GM19324 (cell line): Measurements from ENCODE around the gene CBX4.

ENCODE experiments used
- ATAC-seq: cut with Tn5 transposase; IDR thresholded peaks from one replicate; pipeline ENCODE4 v1.9.1; 2021; ENCODE audit warnings: mild to moderate bottlenecking, moderate library complexity; ENCODE audit not compliant: unreplicated experiment, low FRiP score

CBX4 gene

DNA sequence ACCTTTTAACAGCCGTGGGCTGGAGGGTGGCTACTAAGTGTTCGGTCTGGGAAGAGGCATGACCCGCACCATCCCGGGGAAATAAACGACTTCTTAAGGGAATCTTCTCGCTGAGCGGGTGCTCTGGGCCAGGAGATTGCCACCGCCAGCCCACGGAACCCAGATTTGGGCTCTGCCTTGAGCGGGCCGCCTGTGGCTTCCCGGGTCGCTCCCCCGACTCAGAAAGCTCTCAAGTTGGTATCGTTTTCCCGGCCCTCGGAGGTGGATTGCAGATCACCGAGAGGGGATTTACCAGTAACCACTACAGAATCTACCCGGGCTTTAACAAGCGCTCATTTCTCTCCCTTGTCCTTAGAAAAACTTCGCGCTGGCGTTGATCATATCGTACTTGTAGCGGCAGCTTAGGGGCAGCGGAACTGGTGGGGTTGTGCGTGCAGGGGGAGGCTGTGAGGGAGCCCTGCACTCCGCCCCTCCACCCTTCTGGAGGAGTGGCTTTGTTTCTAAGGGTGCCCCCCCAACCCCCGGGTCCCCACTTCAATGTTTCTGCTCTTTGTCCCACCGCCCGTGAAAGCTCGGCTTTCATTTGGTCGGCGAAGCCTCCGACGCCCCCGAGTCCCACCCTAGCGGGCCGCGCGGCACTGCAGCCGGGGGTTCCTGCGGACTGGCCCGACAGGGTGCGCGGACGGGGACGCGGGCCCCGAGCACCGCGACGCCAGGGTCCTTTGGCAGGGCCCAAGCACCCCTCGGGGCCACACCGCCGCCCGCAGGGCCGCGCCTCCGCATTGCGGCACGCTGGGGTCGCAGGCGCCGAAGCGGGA lies 3.6 kb upstream of the CBX4 start:
- ATAC-seq: no peak

DNA sequence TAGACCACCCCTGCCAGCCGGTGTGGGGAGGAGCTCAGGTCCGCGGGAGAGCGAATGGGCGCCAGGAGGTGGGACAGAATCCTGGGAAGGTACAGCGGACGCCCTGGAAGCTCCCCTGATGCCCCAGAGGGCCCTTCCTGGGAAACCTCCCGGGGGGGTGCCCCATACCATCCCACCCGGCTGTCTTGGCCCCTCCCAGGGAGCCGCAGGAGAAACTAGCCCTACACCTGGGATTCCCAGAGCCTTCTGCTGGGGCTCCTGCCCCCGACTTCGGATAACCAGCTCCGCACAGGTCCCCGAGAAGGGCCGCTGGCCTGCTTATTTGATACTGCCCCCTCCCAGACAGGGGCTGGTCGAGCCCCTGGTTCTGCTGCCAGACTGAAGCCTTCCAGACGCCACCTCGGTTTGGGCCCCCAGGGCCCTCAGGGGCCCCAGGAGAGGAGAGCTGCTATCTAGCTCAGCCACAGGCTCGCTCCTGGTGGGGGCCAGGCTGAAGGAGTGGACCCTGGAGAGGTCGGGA lies 3.0 kb upstream of the CBX4 start:
- no peak for ATAC-seq

DNA sequence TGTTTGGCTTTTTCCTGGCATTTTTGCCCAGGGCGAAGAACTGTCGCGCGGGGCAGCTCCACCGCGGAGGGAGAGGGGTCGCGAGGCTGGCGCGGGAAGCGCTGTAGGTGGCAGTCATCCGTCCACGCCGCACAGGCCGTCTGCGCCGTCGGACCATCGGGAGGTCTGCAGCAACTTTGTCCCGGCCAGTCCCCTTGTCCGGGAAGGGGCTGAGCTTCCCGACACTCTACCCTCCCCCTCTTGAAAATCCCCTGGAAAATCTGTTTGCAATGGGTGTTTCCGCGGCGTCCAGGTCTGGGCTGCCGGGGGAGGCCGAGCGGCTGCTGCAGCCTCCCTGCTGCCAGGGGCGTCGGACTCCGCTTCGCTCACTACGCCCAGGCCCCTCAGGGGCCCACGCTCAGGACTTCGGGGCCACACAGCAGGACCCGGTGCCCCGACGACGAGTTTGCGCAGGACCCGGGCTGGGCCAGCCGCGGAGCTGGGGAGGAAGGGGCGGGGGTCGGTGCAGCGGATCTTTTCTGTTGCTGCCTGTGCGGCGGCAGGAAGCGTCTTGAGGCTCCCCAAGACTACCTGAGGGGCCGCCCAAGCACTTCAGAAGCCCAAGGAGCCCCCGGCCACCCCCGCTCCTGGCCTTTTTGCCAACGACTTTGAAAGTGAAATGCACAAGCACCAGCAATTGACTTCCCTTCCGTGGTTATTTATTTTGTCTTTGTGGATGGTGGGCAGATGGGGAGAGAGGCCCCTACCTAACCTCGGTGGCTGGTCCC lies 2.3 kb upstream of the CBX4 start:
- ATAC-seq: no peak

DNA sequence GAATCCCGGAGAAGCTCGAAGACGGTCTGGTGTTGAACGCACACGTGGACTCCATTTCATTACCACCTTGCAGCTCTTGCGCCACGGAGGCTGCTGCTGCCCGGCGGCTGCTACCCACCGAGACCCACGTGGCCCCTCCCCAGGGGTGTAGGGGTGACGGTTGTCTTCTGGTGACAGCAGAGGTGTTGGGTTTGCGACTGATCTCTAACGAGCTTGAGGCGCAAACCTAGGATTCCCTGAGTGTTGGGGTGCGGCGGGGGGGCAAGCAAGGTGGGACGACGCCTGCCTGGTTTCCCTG lies 1.7 kb upstream of the CBX4 start:
- ATAC-seq: no peak

DNA sequence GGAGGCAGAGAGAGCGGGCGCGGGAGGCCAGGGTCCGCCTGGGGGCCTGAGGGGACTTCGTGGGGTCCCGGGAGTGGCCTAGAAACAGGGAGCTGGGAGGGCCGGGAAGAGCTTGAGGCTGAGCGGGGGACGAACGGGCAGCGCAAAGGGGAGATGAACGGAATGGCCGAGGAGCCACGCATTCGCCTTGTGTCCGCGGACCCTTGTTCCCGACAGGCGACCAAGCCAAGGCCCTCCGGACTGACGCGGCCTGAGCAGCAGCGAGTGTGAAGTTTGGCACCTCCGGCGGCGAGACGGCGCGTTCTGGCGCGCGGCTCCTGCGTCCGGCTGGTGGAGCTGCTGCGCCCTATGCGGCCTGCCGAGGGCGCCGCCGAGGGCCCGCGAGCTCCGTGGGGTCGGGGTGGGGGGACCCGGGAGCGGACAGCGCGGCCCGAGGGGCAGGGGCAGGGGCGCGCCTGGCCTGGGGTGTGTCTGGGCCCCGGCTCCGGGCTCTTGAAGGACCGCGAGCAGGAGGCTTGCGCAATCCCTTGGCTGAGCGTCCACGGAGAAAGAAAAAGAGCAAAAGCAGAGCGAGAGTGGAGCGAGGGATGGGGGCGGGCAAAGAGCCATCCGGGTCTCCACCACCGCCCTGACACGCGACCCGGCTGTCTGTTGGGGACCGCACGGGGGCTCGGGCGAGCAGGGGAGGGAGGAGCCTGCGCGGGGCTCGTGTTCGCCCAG lies 1.2 kb upstream of the CBX4 start:
- ATAC-seq: no peak

DNA sequence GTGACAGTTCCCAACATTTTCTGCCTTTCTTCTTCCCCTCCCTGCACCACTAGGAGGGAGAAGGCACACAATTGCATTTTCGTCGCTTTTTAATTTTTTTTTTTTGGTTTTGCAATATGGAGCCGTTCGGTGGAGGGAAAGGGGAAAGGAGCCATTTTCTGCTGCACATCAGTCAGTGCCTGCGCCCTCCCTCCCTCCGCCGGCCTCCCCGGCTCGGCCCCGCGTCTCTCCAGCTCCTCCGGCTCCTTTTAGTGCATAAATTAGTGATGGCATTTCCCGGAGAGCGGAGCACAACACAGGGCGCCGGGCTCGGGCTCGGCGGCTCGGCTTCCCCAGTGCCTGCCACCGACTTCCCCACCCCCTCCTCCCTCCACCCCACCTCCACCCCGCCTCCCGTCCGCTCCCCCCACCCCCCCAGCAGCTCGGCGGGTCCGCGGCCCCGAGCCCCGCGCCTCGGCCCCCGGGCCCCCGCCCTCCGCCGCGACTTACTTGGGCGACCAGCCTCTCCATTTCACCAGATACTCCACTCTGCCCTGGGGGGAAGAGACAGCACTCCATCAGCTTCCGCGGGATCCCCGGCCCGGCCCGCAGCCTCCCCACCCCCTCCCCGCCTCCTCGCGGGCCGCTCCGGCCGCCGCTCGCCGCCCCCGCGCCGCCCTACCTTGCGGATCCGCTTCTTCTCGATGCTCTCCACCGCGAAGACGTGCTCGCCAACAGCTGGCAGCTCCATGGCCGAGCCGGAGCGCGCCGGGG lies 542 bp downstream of the CBX4 start:
- peak; percentile 25 for ATAC-seq

DNA sequence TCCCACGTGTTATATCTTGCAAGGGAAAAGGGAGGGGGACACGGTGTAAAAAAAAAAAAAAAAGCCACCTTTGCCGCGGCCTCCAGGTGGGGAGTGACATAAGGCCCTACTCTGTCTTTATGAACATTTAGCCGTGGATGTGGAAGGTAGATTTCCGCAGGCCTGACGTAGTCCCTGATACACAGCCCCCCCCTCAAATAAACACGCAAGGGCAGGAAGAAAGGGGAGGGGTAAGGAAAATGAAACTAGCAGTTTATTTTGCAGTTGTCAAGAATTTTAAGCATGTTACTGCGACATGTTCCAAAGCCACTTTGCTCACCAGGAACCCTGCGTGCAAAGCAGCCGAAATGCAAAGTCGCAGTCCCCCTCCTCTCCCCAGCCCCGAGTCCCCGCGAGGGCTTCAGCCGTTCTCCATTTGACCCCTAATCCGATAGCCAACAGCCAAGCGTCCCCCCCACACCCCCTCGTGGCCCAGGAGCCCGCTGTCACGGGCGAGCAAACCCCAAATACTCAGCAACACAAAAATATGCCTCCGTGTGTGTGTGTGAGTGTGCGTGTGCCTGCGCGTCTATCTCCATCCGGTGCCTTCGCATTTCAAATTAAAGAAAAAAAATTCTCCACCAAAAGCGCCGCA lies 1.2 kb downstream of the CBX4 start:
- ATAC-seq: no peak

DNA sequence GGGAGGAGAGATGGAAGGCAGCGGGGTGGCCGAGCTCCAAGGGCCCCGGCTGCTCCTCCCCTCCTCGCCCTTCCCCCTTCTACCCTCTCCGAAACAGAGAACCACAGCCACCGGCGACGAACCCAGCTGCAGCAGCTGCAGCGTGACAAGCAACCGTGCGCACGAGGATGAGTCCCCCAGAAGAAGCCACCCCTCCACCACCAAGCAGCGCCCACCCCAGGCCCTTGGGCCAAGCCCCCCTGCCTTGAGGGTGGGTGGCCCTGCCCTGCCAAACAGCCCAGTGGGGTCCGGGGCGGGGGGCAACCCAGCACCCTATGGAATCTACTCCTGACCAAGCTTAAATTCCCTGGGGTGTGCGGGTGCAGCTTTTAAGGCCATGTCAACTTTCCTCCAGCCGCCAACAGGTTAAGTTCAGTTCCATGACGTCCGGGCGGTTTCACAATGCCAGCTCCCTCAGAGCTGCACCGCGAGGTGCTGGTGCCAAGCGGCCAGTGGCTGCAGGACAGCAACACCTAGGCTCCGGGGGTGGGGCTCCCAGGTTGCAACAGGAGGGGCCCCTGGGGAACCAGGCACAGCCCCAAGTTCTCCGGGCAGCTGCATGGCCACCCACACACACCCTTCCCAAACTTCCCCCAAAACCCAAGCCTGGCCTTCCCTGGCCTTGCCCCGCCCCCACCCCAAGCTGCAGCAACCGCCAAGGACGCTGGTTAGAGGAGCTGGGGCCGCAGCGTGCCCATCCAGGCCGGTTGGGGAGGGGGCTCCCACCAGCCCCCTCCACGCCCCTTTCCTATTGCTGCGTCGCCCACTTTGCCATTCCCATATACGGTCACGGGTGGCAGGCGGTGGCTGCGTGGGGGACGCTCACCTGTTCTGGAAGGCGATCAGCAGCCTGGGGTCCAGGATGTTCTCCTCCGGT lies 2.0 kb downstream of the CBX4 start:
- ATAC-seq: no peak

DNA sequence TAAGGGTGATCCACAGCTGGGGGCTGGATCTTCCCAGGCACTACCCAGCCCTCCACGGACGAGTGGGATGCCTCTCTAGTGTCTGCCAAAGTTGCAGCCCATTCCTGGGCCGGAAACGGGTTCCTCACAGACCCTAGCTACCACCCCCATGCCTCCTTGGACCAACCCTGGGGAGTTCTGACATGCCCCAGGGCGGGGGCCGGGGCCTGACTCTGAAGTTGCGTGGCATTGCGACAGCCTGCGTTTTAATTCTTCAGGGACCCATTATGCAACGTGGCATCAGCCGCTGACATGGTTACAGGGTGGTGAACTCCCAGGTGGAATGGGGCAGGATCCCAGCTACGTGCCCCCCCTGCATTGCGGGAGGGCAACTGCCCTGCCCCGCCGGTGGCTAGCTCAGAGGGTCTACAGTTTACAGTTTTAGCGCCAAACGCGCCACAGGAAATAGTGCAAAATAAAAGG lies 2.7 kb downstream of the CBX4 start:
- ATAC-seq: no peak

DNA sequence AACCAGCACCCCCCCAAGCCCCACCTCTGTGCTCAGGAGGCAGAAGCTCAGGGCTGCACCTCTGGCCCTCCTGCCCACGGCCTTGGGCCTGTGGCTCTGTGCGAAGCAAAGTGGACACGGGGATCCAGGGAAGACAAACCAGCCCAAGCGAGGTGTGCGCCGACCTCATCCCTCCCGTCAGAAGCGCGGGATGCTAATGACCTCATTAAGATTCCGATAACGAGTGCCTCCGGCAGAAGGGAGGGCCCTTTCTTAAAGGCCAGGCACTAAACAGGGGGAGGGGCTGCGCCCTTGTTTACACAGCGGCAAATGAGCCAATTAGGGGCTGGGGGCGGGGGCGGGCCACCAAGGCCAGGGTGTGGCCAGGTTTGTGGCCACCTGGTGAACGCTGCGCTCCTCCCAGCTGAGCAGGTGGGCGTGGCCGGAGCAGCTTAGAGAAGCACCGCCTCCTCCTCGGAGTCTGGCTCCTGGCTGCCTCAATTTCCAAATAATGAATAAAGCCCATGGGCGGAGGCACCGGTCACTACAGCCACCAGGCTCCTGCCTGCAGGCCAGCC lies 3.2 kb downstream of the CBX4 start:
- ATAC-seq: no peak

DNA sequence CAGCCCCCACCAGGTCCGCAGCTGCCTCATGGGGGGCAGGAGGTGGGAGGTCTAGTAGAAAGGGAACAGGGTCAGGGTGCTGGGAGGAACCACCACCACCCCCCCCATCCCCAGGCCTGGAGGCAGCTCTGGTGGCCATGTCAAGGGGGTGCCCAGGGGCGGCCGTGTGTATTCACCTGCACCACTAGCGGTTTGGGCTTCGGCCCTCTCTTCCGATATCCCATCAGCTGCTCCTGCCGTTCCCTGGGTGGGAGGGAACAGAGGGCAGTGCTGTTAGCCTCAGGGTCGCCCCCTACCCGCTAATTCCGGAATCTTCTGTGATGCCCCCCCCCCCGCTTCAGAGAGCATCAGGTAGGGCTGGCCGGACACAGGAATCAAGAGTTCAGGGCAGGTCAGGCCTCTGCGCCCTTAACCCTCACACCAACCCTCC lies 3.8 kb downstream of the CBX4 start:
- no peak for ATAC-seq

DNA sequence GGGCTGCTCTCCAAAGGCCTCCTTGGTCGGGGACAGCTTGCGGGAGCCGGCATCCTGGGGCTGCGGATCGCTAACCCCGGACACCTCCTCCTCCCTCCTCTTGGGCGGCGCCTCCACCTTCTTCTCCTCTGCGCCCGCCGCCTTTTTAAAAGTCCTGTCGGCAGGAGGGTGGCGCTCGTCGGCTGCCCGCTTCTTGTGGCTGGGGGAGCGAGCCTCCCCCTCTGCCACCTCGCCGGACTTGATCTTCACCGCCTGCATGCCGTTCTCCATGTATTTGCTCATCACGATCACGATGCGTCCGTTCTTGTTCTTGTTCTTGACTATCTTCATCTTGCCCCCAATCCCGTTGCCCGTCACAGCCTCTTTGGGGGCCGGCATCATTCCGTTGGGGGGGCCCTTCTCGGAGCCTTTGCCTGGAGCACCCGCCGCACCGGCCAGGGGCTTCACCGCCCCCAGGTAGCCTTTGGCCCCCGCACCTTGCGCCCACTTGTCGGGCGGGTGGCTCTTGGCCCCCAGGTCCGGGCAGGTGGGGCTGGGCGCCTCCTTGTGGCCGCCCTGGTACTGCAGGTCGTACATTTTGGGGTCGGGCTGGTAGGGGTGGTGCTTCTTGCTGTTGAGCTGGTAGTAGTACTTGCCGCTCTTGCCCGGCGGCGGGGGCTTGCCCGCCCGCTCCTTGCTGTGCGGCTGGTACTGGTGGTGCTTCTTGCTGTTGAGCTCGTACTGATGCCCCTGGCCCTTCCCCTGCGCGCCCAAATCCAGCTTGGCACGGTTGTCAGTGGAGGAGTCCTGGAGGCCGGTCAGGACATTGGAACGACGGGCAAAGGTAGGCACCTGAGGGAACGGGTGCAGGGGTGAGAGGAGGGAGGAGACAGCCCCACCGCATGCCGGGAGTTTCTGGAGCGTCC lies 4.4 kb downstream of the CBX4 start:
- no peak for ATAC-seq

DNA sequence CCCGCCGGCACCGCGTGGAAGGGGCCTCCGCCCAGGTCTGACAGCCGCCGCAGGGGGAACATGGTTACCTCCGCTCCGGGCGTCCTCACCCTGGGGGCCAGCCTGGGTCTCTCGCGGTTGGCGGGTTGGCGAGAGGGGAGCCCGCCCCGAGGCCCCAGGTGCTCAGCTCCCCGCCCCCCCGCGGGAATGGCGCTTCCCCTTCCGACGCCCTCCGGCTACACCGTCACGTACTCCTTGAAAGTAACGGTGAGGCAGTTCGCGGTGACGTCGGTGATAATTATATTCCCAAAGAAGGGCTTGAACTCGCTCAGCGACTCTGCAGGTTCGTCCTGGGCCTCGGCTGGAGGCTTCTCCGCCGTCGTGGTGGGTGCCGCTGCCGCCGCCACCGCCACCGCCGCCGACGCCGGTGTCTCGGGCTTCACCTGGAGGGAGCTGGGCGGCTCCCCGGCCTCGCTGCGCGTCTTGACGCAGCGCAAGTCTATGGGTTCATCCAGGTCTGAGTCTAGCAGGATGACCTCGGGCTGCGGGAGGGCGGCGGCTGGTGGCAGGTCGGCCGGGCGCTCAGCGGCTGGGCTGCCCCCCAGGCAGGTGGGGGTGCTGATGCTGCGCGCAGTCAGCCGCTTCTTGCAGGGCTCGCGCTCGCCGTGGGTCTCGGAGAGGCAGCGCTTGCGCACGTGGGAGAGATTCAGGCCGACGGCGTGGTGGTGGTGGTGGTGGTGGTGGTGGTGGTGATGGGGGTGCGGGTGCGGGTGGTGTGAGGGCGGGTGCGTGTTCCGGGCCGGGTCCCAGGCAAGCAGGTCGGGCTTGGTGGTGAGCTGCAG lies 5.3 kb downstream of the CBX4 start:
- no peak for ATAC-seq

DNA sequence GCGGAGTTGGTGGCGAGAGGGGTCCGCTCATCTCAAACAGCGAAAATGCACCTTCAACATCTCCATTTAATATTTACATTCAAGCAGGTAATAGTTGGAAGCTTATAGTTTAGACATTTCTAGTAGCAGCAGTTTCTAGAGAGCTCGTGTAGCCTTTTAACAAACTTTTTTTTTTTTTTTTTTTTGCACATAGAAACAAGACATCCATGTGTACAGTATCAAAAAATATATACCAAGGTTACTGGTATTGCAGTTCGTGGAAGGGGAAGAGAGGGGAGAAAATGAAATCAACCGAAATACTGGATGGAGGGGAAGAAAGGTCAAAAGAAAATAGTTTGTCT lies 6.2 kb downstream of the CBX4 start:
- no peak for ATAC-seq

DNA sequence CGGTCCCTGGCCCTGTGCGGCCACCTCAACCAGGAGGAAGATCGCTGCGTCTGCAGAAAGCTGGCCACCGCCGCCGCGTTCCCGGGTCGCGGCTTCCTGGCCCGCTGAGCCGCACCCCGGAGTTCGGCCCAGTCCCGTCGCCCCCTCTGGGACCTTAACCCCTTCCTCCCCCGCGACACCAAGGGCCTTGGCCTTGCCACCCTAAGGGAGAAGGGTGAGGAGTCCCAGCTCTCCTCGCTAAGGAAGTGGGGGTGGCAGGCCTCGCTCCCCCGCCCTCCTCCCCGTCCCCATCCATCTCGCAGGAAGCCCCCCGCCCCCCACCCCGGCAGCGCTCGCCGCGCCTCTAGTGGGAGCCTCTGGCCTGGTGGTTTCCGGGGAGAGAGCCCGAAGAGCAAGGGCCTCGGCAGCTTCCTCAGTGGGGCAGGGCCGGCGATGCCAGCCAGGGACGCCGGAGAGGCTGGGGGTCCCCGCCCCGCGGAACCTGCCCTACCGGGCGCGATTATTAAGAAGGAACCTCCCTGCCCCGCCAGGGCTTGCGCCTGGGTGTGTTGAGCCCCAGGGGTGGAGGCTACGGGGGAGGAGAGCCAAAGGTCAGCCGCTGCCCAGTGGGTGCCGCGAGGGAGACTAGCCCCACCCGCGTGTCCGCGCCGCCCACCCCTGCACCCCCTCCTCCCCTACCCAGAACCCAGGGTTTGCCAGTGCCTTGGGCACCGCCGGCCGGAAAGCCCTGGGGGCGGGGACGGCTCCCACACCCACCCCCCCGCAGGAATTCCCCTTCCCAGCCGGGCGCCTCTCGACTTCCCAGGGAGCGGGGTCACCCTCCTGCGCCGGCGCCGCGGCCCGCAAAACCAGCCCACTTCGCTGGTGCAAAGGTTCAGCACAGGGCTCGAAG lies 6.8 kb downstream of the CBX4 start:
- no peak for ATAC-seq
